ENCODE data around the gene SNAI1.

The SNAI1 gene

GRCh38 chr20:50012282-50013263 is 29.8 kb downstream of the SNAI1 start:
- TF ChIP-seq CTCF (IDR thresholded peaks at IDR 0.05; ENCODE audit: borderline replicate concordance, control extremely low read depth, extremely low read depth, insufficient read depth, missing control alignments) = no peak
- in situ Hi-C loops (cut with MboI; ENCODE audit: low sequenced_read_pairs, unreplicated experiment) = no loop called here
- DNase-seq (ENCODE audit: low spot score) = no peak

- no peak for TF ChIP-seq CTCF (IDR thresholded peaks at IDR 0.05; ENCODE audit: borderline replicate concordance, control extremely low read depth, extremely low read depth, insufficient read depth, missing control alignments)
- in situ Hi-C loops (cut with MboI; ENCODE audit: low sequenced_read_pairs, unreplicated experiment) = no loop called here
- DNase-seq (ENCODE audit: low spot score) = no peak
Measured at GRCh38 chr20:50013976-50014375, 31.2 kb downstream of the SNAI1 start.

GRCh38 chr20:50014570-50015562 is 32.1 kb downstream of the SNAI1 start:
- no peak for TF ChIP-seq CTCF (IDR thresholded peaks at IDR 0.05; ENCODE audit: borderline replicate concordance, control extremely low read depth, extremely low read depth, insufficient read depth, missing control alignments)
- in situ Hi-C loops (cut with MboI; ENCODE audit: low sequenced_read_pairs, unreplicated experiment) = no loop called here
- no peak for DNase-seq (ENCODE audit: low spot score)

- in situ Hi-C loops (cut with MboI; ENCODE audit: low sequenced_read_pairs, unreplicated experiment) = no loop called here
- DNase-seq (ENCODE audit: low spot score) = no peak
- TF ChIP-seq CTCF (IDR thresholded peaks at IDR 0.05; ENCODE audit: borderline replicate concordance, control extremely low read depth, extremely low read depth, insufficient read depth, missing control alignments) = no peak
Measured at GRCh38 chr20:50015636-50015992, 32.8 kb downstream of the SNAI1 start.

- no peak for TF ChIP-seq CTCF (IDR thresholded peaks at IDR 0.05; ENCODE audit: borderline replicate concordance, control extremely low read depth, extremely low read depth, insufficient read depth, missing control alignments)
- in situ Hi-C loops (cut with MboI; ENCODE audit: low sequenced_read_pairs, unreplicated experiment) = no loop called here
- DNase-seq (ENCODE audit: low spot score) = no peak
Measured at GRCh38 chr20:50015993-50016770, 33.4 kb downstream of the SNAI1 start.

- in situ Hi-C loops (cut with MboI; ENCODE audit: low sequenced_read_pairs, unreplicated experiment) = no loop called here
- no peak for TF ChIP-seq CTCF (IDR thresholded peaks at IDR 0.05; ENCODE audit: borderline replicate concordance, control extremely low read depth, extremely low read depth, insufficient read depth, missing control alignments)
- no peak for DNase-seq (ENCODE audit: low spot score)
Measured at GRCh38 chr20:50017160-50017559, 34.4 kb downstream of the SNAI1 start.

Data from GM13976 (cell line).